HEK293 (cell line): Measurements from ENCODE around the gene TBC1D22A.
A peak's percentile ranks its signal among the peaks of the same experiment; 100 is the strongest.

ENCODE experiments used
- CTCF ChIA-PET: fragments of 350-600 bp; formaldehyde crosslinking; extraction: SDS; loops from one replicate; lab custom pipeline; 2021; ENCODE audit warnings: antibody characterized with exemption; lab: Yijun Ruan, JAX
- POLR2A ChIA-PET: fragments of 300-600 bp; formaldehyde crosslinking; extraction: SDS; loops from one replicate; lab custom pipeline; 2020; ENCODE audit warnings: antibody characterized with exemption, inconsistent platforms; lab: Yijun Ruan, JAX
- H3K27ac ChIP-seq: fragments of 200-500 bp; sonication (Bioruptor generic); 2 replicates; pipeline ENCODE4 v1.5.1; 2014; ENCODE audit warnings: low read depth, low read length, control low read depth, inconsistent platforms; ENCODE audit errors: extremely low read depth
- H3K36me3 ChIP-seq, 2 experiments: fragments of 200-500 bp in 1 of 2; sonication (Bioruptor generic) in 1 of 2; 1 replicate in 1 of 2; 2 replicates in 1 of 2; pipeline ENCODE4 v1.5.1; 2014 to 2017; ENCODE audit warnings: inconsistent platforms in 2 of 2, low read length in 2 of 2; ENCODE audit not compliant: control insufficient read depth in 2 of 2, insufficient read depth in 1 of 2
- H3K4me1 ChIP-seq: fragments of 200-500 bp; sonication (Bioruptor generic); 2 replicates; pipeline ENCODE4 v1.5.1; 2014; ENCODE audit warnings: mild to moderate bottlenecking, low read length, inconsistent platforms; ENCODE audit not compliant: control insufficient read depth, insufficient read depth
- H3K4me3 ChIP-seq: 2 replicates; pipeline ENCODE4 v1.5.1; 2011; ENCODE audit warnings: low read depth, mild to moderate bottlenecking, control low read depth, low read length, moderate library complexity
- H3K9me3 ChIP-seq: fragments of 200-500 bp; sonication (Bioruptor generic); 2 replicates; pipeline ENCODE4 v1.5.1; 2014; ENCODE audit warnings: low read depth, low read length, inconsistent platforms; ENCODE audit not compliant: control insufficient read depth, insufficient read depth
- KLF1 ChIP-seq: fragments of 450-650 bp; formaldehyde crosslinking; IDR thresholded peaks from 2 replicates; pipeline ENCODE4 v1.5.1; 2016; ENCODE audit warnings: missing biosample characterization, missing genetic modification characterization
- OVOL3 ChIP-seq: fragments of 450-650 bp; formaldehyde crosslinking; IDR thresholded peaks from 2 replicates; pipeline ENCODE4 v1.5.1; 2016; ENCODE audit warnings: missing biosample characterization, missing genetic modification characterization
- PRDM10 ChIP-seq: fragments of 450-650 bp; formaldehyde crosslinking; IDR thresholded peaks from 2 replicates; pipeline ENCODE4 v1.5.1; 2016; ENCODE audit warnings: missing biosample characterization, missing genetic modification characterization
- PRDM2 ChIP-seq: fragments of 450-650 bp; formaldehyde crosslinking; IDR thresholded peaks from 2 replicates; pipeline ENCODE4 v1.5.1; 2016; ENCODE audit warnings: missing biosample characterization, missing genetic modification characterization, borderline replicate concordance
- TRIM28 ChIP-seq: IDR thresholded peaks from 2 replicates; pipeline ENCODE4 v1.6.1; 2011; ENCODE audit warnings: low read length, control low read depth, borderline replicate concordance
- ZIC2 ChIP-seq: fragments of 450-650 bp; formaldehyde crosslinking; IDR thresholded peaks from 2 replicates; pipeline ENCODE4 v1.5.1; 2016; ENCODE audit warnings: missing biosample characterization, missing genetic modification characterization
- ZNF157 ChIP-seq: fragments of 450-650 bp; formaldehyde crosslinking; IDR thresholded peaks from 2 replicates; pipeline ENCODE4 v1.5.1; 2016; ENCODE audit warnings: missing biosample characterization, missing genetic modification characterization
- ZNF175 ChIP-seq: fragments of 450-650 bp; formaldehyde crosslinking; IDR thresholded peaks from 2 replicates; pipeline ENCODE4 v1.5.1; 2016; ENCODE audit warnings: missing biosample characterization, missing genetic modification characterization
- ZNF18 ChIP-seq: fragments of 450-650 bp; formaldehyde crosslinking; IDR thresholded peaks from 2 replicates; pipeline ENCODE4 v1.5.1; 2016; ENCODE audit warnings: missing biosample characterization, missing genetic modification characterization
- ZNF211 ChIP-seq: fragments of 450-650 bp; formaldehyde crosslinking; IDR thresholded peaks from 2 replicates; pipeline ENCODE4 v1.5.1; 2016; ENCODE audit warnings: low read depth, missing biosample characterization, missing genetic modification characterization
- ZNF23 ChIP-seq: fragments of 450-650 bp; formaldehyde crosslinking; IDR thresholded peaks from 2 replicates; pipeline ENCODE4 v1.5.1; 2016; ENCODE audit warnings: missing biosample characterization, missing genetic modification characterization, borderline replicate concordance
- ZNF24 ChIP-seq: fragments of 450-650 bp; formaldehyde crosslinking; IDR thresholded peaks from 2 replicates; pipeline ENCODE4 v1.5.1; 2016; ENCODE audit warnings: missing biosample characterization, missing genetic modification characterization
- ZNF677 ChIP-seq: fragments of 450-650 bp; IDR thresholded peaks from 2 replicates; pipeline ENCODE4 v1.5.0; 2018; ENCODE audit warnings: missing biosample characterization, mild to moderate bottlenecking, missing genetic modification characterization, moderate library complexity
- ZNF707 ChIP-seq: fragments of 450-650 bp; formaldehyde crosslinking; IDR thresholded peaks from 2 replicates; pipeline ENCODE4 v1.5.1; 2016; ENCODE audit warnings: missing biosample characterization, missing genetic modification characterization
- ZNF830 ChIP-seq: fragments of 450-650 bp; IDR thresholded peaks from 2 replicates; pipeline ENCODE4 v1.5.0; 2018; ENCODE audit warnings: missing biosample characterization, missing genetic modification characterization, low read depth, mild to moderate bottlenecking, moderate library complexity

TBC1D22A gene

GRCh38 chr22:47050401-47051051 is 288.1 kb downstream of the TBC1D22A start (continued):
- TF ChIP-seq PRDM2 (tag by site-specific recombination): no peak
- TF ChIP-seq ZNF707: no peak
- TF ChIP-seq, all 188 proteins: peak for 0

GRCh38 chr22:47051441-47052071 is 289.1 kb downstream of the TBC1D22A start:
- H3K9me3 ChIP-seq: no peaks in the 10 kb centered on the region
- H3K27ac ChIP-seq: 0 out of 2 replicates have a peak overlapping the region, but pooled peaks have one; percentile 37
- CTCF ChIA-PET: no interaction called here
- H3K4me3 ChIP-seq: no peak overlapping the region
- no peaks in the 10 kb centered on the region for H3K36me3 ChIP-seq
- POLR2A ChIA-PET: no interaction called here
- peaks cover 15% of the 10 kb centered on the region for H3K4me1 ChIP-seq
- TF ChIP-seq KLF1 (tag by site-specific recombination) (0 out of 2 replicates have a peak, but pooled peaks have one; percentile 30), ZNF23 (tag by site-specific recombination) (no peak), ZIC2 (tag by site-specific recombination) (peak; percentile 82), TRIM28 (0 out of 2 replicates have a peak, but pooled peaks have one; percentile 21)
- TF ChIP-seq, all 188 proteins: peak for 3

- CTCF ChIA-PET: no interaction called here
Observed at GRCh38 chr22:47052236-47053012, 290.0 kb downstream of the TBC1D22A start.

GRCh38 chr22:47053013-47053725 is 290.7 kb downstream of the TBC1D22A start:
- POLR2A ChIA-PET: no interaction called here
- CTCF ChIA-PET: no interaction called here
- Histone ChIP-seq H3K36me3 (no peaks in the 10 kb centered on the region), H3K9me3 (no peaks in the 10 kb centered on the region), H3K4me3 (no peak overlapping the region), H3K4me1 (peaks cover 15% of the 10 kb centered on the region), H3K27ac (no peak overlapping the region)
- TF ChIP-seq PRDM10 (tag by site-specific recombination): no peak
- TF ChIP-seq ZNF24 (tag by site-specific recombination): no peak
- no peak for TF ChIP-seq ZNF157
- no peak for TF ChIP-seq ZNF18 (tag by site-specific recombination)
- TF ChIP-seq ZNF211: no peak

More at GRCh38 chr22:47052236-47053012, 290.0 kb downstream of the TBC1D22A start:
- Histone ChIP-seq H3K4me3 (no peak overlapping the region), H3K4me1 (peaks cover 15% of the 10 kb centered on the region), H3K36me3 (no peaks in the 10 kb centered on the region), H3K27ac (0 out of 2 replicates have a peak overlapping the region, but pooled peaks have one; percentile 37), H3K9me3 (no peaks in the 10 kb centered on the region)
- TF ChIP-seq ZNF830 (tag by site-specific recombination) (no peak), ZNF175 (tag by site-specific recombination) (no peak), OVOL3 (no peak), ZNF677 (tag by site-specific recombination) (no peak)
- POLR2A ChIA-PET: no interaction called here
